HG03135 (cell line): ENCODE measurements around the gene CALML3.

Experiments
- ATAC-seq: cut with Tn5 transposase; IDR thresholded peaks from one replicate; pipeline ENCODE4 v1.9.1; 2021; ENCODE audit warnings: mild to moderate bottlenecking, moderate library complexity; ENCODE audit not compliant: unreplicated experiment

Gene CALML3

GRCh38 chr10:5538446-5538845, 13.7 kb downstream of the CALML3 start:
- ATAC-seq: no peak

GRCh38 chr10:5538892-5539651, 14.3 kb downstream of the CALML3 start:
- no peak for ATAC-seq

GRCh38 chr10:5540080-5540479, 15.3 kb downstream of the CALML3 start:
- ATAC-seq: no peak

- ATAC-seq: no peak
These were observed 16.1 kb downstream of the CALML3 start for GRCh38 chr10:5540891-5541290.

GRCh38 chr10:5542100-5542499, 17.3 kb downstream of the CALML3 start:
- no peak for ATAC-seq

GRCh38 chr10:5543623-5544022, 18.9 kb downstream of the CALML3 start:
- ATAC-seq: no peak

GRCh38 chr10:5544216-5544805, 19.6 kb downstream of the CALML3 start:
- ATAC-seq: no peak

GRCh38 chr10:5545011-5545410, 20.2 kb downstream of the CALML3 start:
- no peak for ATAC-seq

- no peak for ATAC-seq
These were observed 20.6 kb downstream of the CALML3 start for GRCh38 chr10:5545426-5545777.

GRCh38 chr10:5545778-5546710, 21.3 kb downstream of the CALML3 start:
- no peak for ATAC-seq

GRCh38 chr10:5546891-5547680, 22.3 kb downstream of the CALML3 start:
- ATAC-seq: no peak

- ATAC-seq: no peak
These were observed 22.8 kb downstream of the CALML3 start for GRCh38 chr10:5547681-5547930.

GRCh38 chr10:5547931-5548660, 23.3 kb downstream of the CALML3 start:
- ATAC-seq: no peak

GRCh38 chr10:5549462-5550249, 24.9 kb downstream of the CALML3 start:
- no peak for ATAC-seq

- no peak for ATAC-seq
These were observed 25.4 kb downstream of the CALML3 start for GRCh38 chr10:5550250-5550545.

GRCh38 chr10:5550621-5551530, 26.1 kb downstream of the CALML3 start:
- ATAC-seq: no peak

GRCh38 chr10:5551531-5552375, 27.0 kb downstream of the CALML3 start:
- no peak for ATAC-seq
